Sigmoid colon (tissue), 7 donors: ENCODE data around the gene DHRS11. TPM values are rescaled to one million over a fixed set of nuclear protein-coding genes. Genes with fewer than 3 reads are reported as not detected.

Experiments used
- DNase-seq: peaks from one replicate; pipeline ENCODE4 v3.0.0-alpha.2; 2019
- H3K27ac ChIP-seq, 4 donors: fragments of 200-600 bp; sonication (generic); one replicate each; pipeline ENCODE4 v1.5.1; 2016 to 2019; ENCODE audit warnings: mild to moderate bottlenecking in 1 of 4
- H3K27me3 ChIP-seq, 3 donors: fragments of 200-600 bp; sonication (generic); one replicate each; pipeline ENCODE4 v1.5.1; 2019; ENCODE audit warnings: mild to moderate bottlenecking in 1 of 3
- H3K36me3 ChIP-seq, 4 donors: fragments of 200-600 bp; sonication (generic); one replicate each; pipeline ENCODE4 v1.5.1; 2016 to 2019
- H3K4me1 ChIP-seq, 4 donors: fragments of 200-600 bp; sonication (generic); one replicate each; pipeline ENCODE4 v1.5.1; 2017 to 2019
- H3K4me3 ChIP-seq, 4 donors: fragments of 200-600 bp; sonication (generic); one replicate each; pipeline ENCODE4 v1.5.1; 2017 to 2019; ENCODE audit warnings: mild to moderate bottlenecking in 2 of 4, moderate library complexity in 1 of 4
- H3K9me3 ChIP-seq, 4 donors: fragments of 200-600 bp in 3 of 4; sonication (generic) in 3 of 4; one replicate each; pipeline versions ENCODE4 v1.5.1 to v1.6.1; 2013 to 2019
- EP300 ChIP-seq, 4 donors: sonication (generic); formaldehyde crosslinking; IDR thresholded peaks; one replicate each; pipeline ENCODE4 v1.6.1; 2017; ENCODE audit warnings: antibody characterized with exemption in 4 of 4
- POLR2A ChIP-seq, 2 donors: fragments of 450-650 bp; IDR thresholded peaks; one replicate each; pipeline ENCODE4 v1.6.1; 2016; ENCODE audit warnings: antibody characterized with exemption in 2 of 2, mild to moderate bottlenecking in 2 of 2, moderate library complexity in 2 of 2
- POLR2AphosphoS5 ChIP-seq, 4 donors: sonication (generic); formaldehyde crosslinking; IDR thresholded peaks; one replicate each; pipeline ENCODE4 v1.6.1; 2017; ENCODE audit warnings: antibody characterized with exemption in 4 of 4
- WGBS, 2 donors: extraction: QIAGEN DNeasy Blood & Tissue Kit; methylation state at CpG; one replicate each; pipeline ENCODE4 v1.1.7; 2013; 5-methylcytosine and 5-hydroxymethylcytosine counted together
- intact Hi-C: fragments of 100-400 bp; cut with DNase I; formaldehyde crosslinking; loops from one replicate; pipeline ENCODE4 v1.15.1; 2023
- polyA plus RNA-seq, 3 donors: library from polyadenylated mRNA; stranded (reverse); fragments of 200-250 nt; gene quantifications; one replicate each; pipeline ENCODE4 v1.2.3, GENCODE V29; 2013
- total RNA-seq, 4 donors: library from RNA; depleted of rRNA; stranded (reverse); fragments of >200 nt; gene quantifications; one replicate each; pipeline ENCODE4 v1.1.0, GENCODE V29; 2016
- TF ChIP-seq, protein P1 (sequence below), 4 experiments: fragments of 450-650 bp in 3 of 4; fragments of 200-600 bp in 1 of 4; IDR thresholded peaks; one replicate each; pipeline ENCODE4 v1.5.1; 2016 to 2019; ENCODE audit warnings: antibody characterized with exemption in 4 of 4, mild to moderate bottlenecking in 3 of 4, moderate library complexity in 2 of 4
- donor health status: healthy with polysubstance abuse.
- donor health status: Bipolar disorder and iron deficiency.
- donor health status: healthy.

DHRS11 gene
- total and polyA plus RNA-seq, 7 donors: 4.3 to 239 (median 8.9) TPM

DNA sequence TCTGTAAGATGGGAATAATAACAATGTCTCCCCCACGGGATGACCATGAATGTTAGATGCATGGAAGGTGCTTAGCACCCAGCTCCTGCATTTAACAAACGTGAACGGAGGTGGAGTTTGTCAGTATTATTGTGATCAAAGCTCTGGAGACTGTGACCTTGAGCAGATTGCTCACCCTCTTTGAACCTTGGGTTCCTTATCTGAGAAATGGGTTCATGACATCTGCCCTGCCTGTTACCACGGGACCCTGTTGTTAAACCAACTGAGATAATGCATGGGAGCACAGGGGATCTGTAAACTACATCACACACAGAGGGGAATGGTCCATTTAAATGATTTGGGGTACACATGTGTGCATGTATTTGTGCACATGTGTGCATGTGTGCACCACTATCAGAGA is 39.3 kb downstream of the DHRS11 start:
- Histone ChIP-seq H3K9me3 (no peaks in the 10 kb centered on the region), H3K4me3 (no peak overlapping the region), H3K27ac (no peak overlapping the region), H3K27me3 (peaks cover 0 to 64% (median 13%) of the 10 kb centered on the region in 3 donors), H3K4me1 (no peaks in the 10 kb centered on the region), H3K36me3 (no peaks in the 10 kb centered on the region)
- DNase-seq: no peak
- TF ChIP-seq, protein P1, sequence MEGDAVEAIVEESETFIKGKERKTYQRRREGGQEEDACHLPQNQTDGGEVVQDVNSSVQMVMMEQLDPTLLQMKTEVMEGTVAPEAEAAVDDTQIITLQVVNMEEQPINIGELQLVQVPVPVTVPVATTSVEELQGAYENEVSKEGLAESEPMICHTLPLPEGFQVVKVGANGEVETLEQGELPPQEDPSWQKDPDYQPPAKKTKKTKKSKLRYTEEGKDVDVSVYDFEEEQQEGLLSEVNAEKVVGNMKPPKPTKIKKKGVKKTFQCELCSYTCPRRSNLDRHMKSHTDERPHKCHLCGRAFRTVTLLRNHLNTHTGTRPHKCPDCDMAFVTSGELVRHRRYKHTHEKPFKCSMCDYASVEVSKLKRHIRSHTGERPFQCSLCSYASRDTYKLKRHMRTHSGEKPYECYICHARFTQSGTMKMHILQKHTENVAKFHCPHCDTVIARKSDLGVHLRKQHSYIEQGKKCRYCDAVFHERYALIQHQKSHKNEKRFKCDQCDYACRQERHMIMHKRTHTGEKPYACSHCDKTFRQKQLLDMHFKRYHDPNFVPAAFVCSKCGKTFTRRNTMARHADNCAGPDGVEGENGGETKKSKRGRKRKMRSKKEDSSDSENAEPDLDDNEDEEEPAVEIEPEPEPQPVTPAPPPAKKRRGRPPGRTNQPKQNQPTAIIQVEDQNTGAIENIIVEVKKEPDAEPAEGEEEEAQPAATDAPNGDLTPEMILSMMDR (IDR thresholded peaks at IDR 0.05): no peak
- TF ChIP-seq POLR2AphosphoS5 (IDR thresholded peaks at IDR 0.05): no peak
- TF ChIP-seq POLR2A (IDR thresholded peaks at IDR 0.05): no peak
- no peak for TF ChIP-seq EP300 (IDR thresholded peaks at IDR 0.05)
- intact Hi-C loops: loop anchor here (10.0 kb wide), 1 partner anchor 134 kb away; no protein-coding TSS in a partner anchor
- WGBS, 2 donors: 73 to 77% methylated on average over 4 of the region's 4 CpGs

DNA sequence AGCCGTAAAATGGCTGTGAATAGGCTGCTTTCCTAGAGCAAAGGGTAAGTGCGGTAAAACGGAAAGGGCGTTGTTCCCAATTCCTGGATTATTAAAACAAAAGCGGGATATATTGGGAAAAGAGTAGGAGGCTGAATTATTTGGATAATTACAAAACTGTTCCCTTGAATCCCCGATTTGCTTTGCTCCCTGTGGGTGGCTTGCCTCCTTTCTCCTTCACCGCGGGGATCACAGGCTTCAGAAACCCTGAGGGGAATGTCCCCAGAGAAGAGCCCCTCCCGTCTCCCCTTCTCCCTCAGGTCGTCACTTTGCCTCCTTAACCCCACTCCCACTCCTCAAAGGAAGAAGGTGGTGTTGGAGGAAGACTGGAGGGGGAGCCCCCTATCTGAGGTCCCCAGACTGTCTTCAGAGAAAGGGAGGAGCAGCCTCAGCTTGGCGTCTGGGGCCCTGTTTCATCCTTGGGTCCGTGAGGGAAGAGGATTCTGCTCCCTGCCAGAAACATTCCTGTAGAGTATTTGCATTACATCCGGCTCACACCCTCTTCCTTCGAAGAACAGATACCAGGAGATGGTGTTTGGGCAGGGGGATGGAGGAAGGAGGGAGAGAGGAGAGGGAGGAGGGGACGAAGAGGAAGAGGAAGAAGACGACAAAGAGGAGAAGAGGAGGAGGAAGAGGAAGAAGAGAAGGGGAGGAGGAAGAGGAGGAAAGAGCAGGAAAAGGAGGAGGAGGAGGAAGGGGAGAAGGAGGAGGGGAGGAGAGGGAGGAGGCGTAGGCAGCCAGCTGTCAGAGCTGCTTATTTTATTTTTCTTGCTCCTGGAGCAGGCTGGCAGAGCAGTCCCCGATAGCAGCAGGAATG is 41.5 kb downstream of the DHRS11 start:
- no peaks in the 10 kb centered on the region for H3K4me1 ChIP-seq
- TF ChIP-seq, protein P1 (IDR thresholded peaks at IDR 0.05): no peak
- no peak for TF ChIP-seq POLR2AphosphoS5 (IDR thresholded peaks at IDR 0.05)
- no peak for TF ChIP-seq POLR2A (IDR thresholded peaks at IDR 0.05)
- no peak for TF ChIP-seq EP300 (IDR thresholded peaks at IDR 0.05)
- DNase-seq: no peak
- no peak overlapping the region for H3K27ac ChIP-seq
- H3K4me3 ChIP-seq: no peak overlapping the region
- H3K36me3 ChIP-seq: no peaks in the 10 kb centered on the region
- H3K27me3 ChIP-seq: peaks cover 0 to 77% (median 13%) of the 10 kb centered on the region in 3 donors
- H3K9me3 ChIP-seq: no peaks in the 10 kb centered on the region
- 41 to 53% methylated on average over 18 of the region's 18 CpGs for WGBS, 2 donors
- intact Hi-C loops: loop anchor here (10.0 kb wide), 1 partner anchor 132 kb away; no protein-coding TSS in a partner anchor

DNA sequence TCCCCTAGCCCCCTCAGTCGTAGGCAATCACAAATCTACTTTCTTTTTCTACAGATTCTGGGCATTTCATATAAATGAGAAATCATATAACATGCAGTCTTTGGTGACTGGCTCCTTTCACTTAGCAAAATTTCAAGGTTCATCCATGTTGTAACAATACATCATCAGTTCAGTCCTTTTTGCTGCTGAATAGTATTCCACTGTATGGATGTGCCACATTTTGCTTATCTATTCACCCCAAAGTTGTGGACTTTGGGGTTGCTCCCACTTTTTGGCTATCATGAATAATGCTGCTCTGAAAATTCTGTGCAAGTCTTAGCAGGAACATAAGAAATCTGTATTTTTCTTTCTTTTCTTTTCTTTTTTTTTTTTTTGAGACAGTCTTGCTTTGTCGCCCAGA is 48.7 kb downstream of the DHRS11 start:
- intact Hi-C loops: no loop called here
- H3K27me3 ChIP-seq: peaks cover 29 to 91% (median 55%) of the 10 kb centered on the region in 3 donors
- no peaks in the 10 kb centered on the region for H3K36me3 ChIP-seq
- 92 to 93% methylated on average over 2 of the region's 2 CpGs for WGBS, 2 donors
- DNase-seq: no peak
- no peak overlapping the region for H3K27ac ChIP-seq
- TF ChIP-seq POLR2AphosphoS5 (IDR thresholded peaks at IDR 0.05) (no peak), POLR2A (IDR thresholded peaks at IDR 0.05) (no peak), EP300 (IDR thresholded peaks at IDR 0.05) (no peak)
- TF ChIP-seq, protein P1 (IDR thresholded peaks at IDR 0.05): no peak
- H3K4me1 ChIP-seq: peaks cover 0 to 16% (median 15%) of the 10 kb centered on the region in 4 donors
- H3K9me3 ChIP-seq: no peaks in the 10 kb centered on the region
- no peak overlapping the region for H3K4me3 ChIP-seq

DNA sequence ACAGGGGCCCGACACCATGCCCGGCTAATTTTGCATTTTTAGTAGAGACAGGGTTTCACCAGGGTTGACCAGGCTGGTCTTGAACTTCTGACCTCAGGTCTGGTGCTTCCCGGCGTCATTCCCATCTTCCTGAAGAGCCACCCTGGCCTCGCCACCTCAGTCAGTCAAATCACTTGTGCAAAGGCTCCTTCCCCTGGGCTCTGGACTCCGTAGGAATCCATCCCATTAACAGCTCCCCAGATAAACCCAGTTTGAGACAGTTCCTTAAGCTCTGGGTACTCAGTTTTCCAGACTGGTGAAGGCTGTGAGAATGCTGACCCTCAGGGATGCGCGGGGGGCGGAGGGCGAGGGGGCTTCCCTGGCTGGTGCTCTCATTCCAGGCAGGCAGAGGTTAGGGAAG is 49.2 kb downstream of the DHRS11 start:
- 63 to 85% methylated on average over 10 of the region's 10 CpGs for WGBS, 2 donors
- H3K27me3 ChIP-seq: peaks cover 29 to 91% (median 50%) of the 10 kb centered on the region in 3 donors
- no peak for DNase-seq

More for the DNA sequence above, 49.2 kb downstream of the DHRS11 start:
- peaks cover 0 to 16% (median 15%) of the 10 kb centered on the region in 4 donors for H3K4me1 ChIP-seq
- no peak overlapping the region for H3K27ac ChIP-seq
- H3K9me3 ChIP-seq: no peaks in the 10 kb centered on the region
- no peak overlapping the region for H3K4me3 ChIP-seq
- intact Hi-C loops: no loop called here
- TF ChIP-seq POLR2A (IDR thresholded peaks at IDR 0.05): no peak
- no peak for TF ChIP-seq POLR2AphosphoS5 (IDR thresholded peaks at IDR 0.05)
- TF ChIP-seq, protein P1 (IDR thresholded peaks at IDR 0.05): no peak
- H3K36me3 ChIP-seq: no peaks in the 10 kb centered on the region
